Activated naive CD4-positive, alpha-beta T cell treated with anti-CD3 and anti-CD28 coated beads, Interleukin-2, amount 50 U/mL, for 24 hours (primary cell): Measurements from ENCODE around the gene STYX.
A peak's percentile ranks its signal among the peaks of the same experiment; 100 is the strongest.
"Not testable (repeated sequence)": the region's sequence is repeated elsewhere in the genome, so short reads cannot be mapped to it uniquely, and the experiment has no call there.

ENCODE experiments used
- H3K27ac Mint-ChIP-seq: one replicate; pipeline ENCODE4 v1.8.0; 2021; ENCODE audit warnings: mild to moderate bottlenecking, mixed read lengths
- H3K27me3 Mint-ChIP-seq: one replicate; pipeline ENCODE4 v1.8.0; 2021; ENCODE audit warnings: mixed read lengths
- H3K36me3 Mint-ChIP-seq: one replicate; pipeline ENCODE4 v1.8.0; 2021; ENCODE audit warnings: mixed read lengths
- H3K4me1 Mint-ChIP-seq: one replicate; pipeline ENCODE4 v1.8.0; 2021; ENCODE audit warnings: mixed read lengths
- H3K4me3 Mint-ChIP-seq: one replicate; pipeline ENCODE4 v1.8.0; 2021; ENCODE audit warnings: mild to moderate bottlenecking, mixed read lengths
- H3K9me3 Mint-ChIP-seq: one replicate; pipeline ENCODE4 v1.8.0; 2021; ENCODE audit warnings: mixed read lengths

Gene STYX

DNA sequence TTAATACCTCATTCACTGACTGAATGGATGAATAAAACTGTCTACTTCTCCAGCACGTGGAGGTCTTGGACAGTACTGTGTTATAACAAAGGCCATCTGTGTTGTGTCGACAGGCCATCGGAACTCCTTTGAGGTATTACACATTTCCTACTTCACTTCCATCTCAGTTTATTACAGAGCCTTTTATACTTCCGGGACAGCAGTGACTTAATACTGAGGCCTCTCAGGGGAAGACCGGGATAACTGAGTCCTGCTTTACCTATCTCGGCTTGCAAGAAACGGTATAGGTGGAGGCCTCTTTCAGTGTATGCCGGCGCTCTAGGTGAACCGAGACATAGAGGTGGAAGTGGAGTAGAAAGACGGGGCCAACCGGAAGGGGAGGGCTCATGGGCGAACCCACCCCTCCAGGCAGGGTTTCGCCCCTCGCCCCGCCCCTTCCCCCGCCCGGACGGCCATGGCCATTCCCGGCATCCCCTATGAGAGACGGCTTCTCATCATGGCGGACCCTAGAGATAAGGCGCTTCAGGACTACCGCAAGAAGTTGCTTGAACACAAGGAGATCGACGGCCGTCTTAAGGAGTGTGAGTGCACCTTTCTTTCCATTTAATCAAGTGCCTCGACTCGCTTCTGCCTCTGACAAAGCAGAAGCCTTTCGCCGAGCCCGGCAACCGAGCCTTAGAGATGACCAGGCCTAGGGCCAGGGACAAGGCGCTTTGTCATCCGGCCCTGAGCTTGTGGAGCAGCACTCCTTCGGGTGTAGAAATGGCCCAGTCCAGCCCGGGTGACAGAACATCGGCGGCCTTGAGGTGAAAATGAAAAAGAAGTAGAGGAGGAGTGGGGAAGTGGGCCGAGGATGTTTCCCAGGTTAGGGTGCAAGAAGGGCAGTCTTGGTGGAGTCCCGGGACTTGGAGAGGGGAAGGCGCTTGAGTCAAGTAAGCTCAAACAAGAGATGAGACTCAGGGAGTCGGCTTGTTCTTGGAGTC is 23.0 kb upstream of the STYX start, which contains the start of gene PSMC6:
Gene PSMC6 (plus strand): TSS at position 477 of the 983 bp plus-strand sequence. CDS start 20 bp downstream, at position 497.
- Mint-ChIP-seq H3K4me1 (peaks cover 49% of the 10 kb centered on the region), H3K27ac (peak within 1 kb of the TSS; percentile 99), H3K36me3 (peaks cover 22% of the 10 kb centered on the region), H3K4me3 (peak within 1 kb of the TSS; percentile 100), H3K27me3 (no peaks in the 10 kb centered on the region), H3K9me3 (no peaks in the 10 kb centered on the region)

DNA sequence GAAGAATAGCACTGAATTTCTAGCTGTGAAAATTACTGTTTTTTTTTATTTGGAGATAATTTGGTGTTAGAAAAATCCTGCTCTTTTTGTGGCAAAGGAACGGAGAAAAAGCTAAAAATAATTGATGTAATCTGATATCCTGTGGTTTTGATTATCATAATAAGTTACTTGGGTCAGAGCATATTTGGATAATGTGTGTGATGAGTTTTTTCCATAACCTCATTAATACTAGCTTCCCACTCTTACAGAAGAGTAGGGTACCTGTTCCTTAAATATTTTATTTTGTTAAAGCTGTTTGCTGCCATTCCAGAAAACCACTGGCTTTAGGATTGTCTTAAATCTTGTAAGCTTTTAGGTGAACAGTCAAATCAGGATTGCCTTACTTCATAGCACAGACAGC is 18.3 kb upstream of the STYX start:
- Mint-ChIP-seq H3K4me1 (peaks cover 55% of the 10 kb centered on the region), H3K27me3 (no peaks in the 10 kb centered on the region), H3K4me3 (no peak overlapping the region), H3K36me3 (peaks cover 25% of the 10 kb centered on the region), H3K27ac (no peak overlapping the region), H3K9me3 (no peaks in the 10 kb centered on the region)

DNA sequence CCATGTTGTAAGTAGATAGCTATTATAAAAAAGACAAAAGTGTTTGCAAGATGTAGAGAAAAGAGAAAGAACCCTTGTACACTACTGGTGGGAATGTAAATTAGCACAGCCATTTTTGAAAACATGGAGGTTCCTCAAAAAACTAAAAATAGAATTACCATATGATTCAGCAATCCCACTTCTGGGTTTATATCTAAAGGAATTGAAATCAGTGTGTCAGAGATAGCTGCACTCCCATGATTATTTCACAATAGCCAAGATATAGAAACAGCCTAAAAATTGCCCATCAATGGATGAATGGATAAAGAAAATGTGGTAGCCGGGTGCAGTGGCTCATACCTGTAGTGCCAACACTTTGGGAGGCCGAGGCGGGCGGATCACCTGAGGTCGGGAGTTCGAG is 13.8 kb upstream of the STYX start:
- no peak overlapping the region for H3K27ac Mint-ChIP-seq
- peaks cover 8% of the 10 kb centered on the region for H3K36me3 Mint-ChIP-seq
- H3K4me3 Mint-ChIP-seq = no peak overlapping the region
- H3K27me3 Mint-ChIP-seq = no peaks in the 10 kb centered on the region
- no peaks in the 10 kb centered on the region for H3K9me3 Mint-ChIP-seq
- H3K4me1 Mint-ChIP-seq = peaks cover 18% of the 10 kb centered on the region

DNA sequence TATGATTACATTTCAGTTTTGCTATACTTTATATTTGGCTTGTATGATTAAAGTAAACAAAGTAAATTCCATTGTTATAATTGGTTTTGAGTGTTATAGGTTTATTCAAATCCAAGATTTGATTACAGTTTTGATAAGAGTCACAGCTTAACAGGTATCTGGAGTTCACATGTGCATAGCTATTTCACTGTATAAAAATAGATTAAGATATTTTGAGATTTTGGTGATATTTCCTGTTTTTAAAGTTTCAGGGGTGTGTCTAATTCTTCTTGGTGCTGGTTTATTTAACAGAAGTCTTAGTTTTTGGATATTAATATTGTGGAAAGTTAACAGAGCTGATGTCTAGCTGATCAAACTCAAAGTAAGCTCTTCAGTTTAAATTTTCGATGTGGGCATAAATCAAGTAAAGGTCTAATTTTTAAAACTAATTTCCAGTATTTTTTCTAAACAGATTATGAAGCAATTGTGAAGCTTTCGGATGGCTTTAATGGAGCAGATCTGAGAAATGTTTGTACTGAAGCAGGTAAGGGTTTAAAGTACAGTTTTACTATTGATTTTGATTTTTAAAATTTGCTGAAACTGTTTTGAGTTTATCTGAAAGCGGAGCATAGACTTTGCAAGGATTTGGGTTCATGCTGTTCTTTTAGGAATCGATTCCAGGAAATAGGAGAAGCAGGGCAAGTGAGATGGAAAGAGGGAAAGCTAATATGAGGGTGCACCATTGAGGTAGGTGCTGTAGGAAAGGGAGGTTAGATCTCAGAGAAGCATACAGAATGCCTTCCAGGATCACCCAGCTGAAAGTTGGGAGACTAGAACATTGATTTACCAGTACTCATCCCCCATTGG is 6.2 kb upstream of the STYX start:
- peaks cover 20% of the 10 kb centered on the region for H3K36me3 Mint-ChIP-seq
- H3K4me1 Mint-ChIP-seq = peaks cover 33% of the 10 kb centered on the region
- no peaks in the 10 kb centered on the region for H3K9me3 Mint-ChIP-seq
- H3K27me3 Mint-ChIP-seq = no peaks in the 10 kb centered on the region
- no peak overlapping the region for H3K4me3 Mint-ChIP-seq
- peak overlapping the region; percentile 74 for H3K27ac Mint-ChIP-seq

DNA sequence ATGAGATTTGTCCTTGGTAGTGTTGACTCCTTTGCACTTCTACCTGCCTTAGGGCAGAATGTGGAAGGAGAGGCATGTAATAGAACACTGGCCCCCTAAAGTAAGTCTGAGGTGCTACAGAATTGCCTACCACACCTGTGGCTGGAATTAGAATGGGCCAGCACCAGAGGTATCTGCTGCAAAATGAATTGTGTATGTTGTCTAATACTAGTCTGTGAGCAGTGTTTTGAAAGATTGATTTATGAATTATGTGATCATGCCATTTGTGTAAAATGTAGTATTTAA is 5.7 kb upstream of the STYX start:
- H3K9me3 Mint-ChIP-seq = no peaks in the 10 kb centered on the region
- no peaks in the 10 kb centered on the region for H3K27me3 Mint-ChIP-seq
- peaks cover 20% of the 10 kb centered on the region for H3K36me3 Mint-ChIP-seq
- peaks cover 34% of the 10 kb centered on the region for H3K4me1 Mint-ChIP-seq
- no peak overlapping the region for H3K4me3 Mint-ChIP-seq
- no peak overlapping the region for H3K27ac Mint-ChIP-seq

DNA sequence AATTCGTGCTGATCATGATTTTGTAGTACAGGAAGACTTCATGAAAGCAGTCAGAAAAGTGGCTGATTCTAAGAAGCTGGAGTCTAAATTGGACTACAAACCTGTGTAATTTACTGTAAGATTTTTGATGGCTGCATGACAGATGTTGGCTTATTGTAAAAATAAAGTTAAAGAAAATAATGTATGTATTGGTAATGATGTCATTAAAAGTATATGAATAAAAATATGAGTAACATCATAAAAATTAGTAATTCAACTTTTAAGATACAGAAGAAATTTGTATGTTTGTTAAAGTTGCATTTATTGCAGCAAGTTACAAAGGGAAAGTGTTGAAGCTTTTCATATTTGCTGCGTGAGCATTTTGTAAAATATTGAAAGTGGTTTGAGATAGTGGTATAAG is 2.5 kb upstream of the STYX start:
- Mint-ChIP-seq H3K4me1 (peaks cover 36% of the 10 kb centered on the region), H3K36me3 (peaks cover 13% of the 10 kb centered on the region)
- not testable (repeated sequence) for H3K27me3 Mint-ChIP-seq, H3K27ac Mint-ChIP-seq, H3K9me3 Mint-ChIP-seq, H3K4me3 Mint-ChIP-seq

DNA sequence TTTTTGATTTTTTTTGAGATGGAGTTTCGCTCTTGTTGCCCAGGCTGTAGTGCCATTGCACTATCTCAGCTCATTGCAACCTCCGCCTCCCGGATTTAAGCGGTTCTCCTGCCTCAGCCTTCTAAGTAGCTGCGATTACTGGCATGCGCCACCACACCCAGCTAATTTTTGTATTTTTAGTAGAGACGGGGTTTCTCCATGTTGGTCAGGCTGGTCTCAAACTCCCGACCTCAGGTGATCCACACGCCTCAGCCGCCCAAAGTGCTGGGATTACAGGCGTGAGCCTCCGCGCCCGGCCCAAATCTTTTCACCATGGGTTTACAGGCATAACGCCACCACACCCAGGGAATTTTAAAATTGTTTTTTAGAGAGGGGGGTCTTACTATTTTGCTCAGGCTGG is 931 bp upstream of the STYX start:
- H3K36me3 Mint-ChIP-seq = peaks cover 16% of the 10 kb centered on the region
- peak overlapping the region; percentile 68 for H3K27ac Mint-ChIP-seq
- not testable (repeated sequence) for H3K4me3 Mint-ChIP-seq, H3K27me3 Mint-ChIP-seq, H3K9me3 Mint-ChIP-seq
- peaks cover 36% of the 10 kb centered on the region for H3K4me1 Mint-ChIP-seq

DNA sequence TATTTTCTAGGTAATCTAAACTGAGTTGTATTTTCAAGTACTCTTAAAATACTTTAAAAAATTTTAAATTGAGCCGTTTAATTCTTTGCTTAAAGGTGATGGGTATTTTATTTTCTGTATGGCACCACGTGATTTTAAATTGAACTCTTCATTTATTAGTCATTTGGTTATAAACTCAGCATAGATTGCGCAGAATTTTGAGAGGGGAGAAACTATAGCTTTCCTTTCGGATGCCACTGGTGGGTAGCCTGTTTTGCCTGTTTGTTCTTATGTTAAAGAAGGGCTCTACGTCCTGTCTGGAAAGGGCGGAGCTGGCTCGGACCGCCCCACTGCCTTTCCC is 411 bp upstream of the STYX start:
- no peaks in the 10 kb centered on the region for H3K27me3 Mint-ChIP-seq
- H3K4me3 Mint-ChIP-seq = peak overlapping the region; percentile 96
- H3K4me1 Mint-ChIP-seq = peaks cover 40% of the 10 kb centered on the region
- H3K27ac Mint-ChIP-seq = peak overlapping the region; percentile 94
- H3K9me3 Mint-ChIP-seq = no peaks in the 10 kb centered on the region
- peaks cover 19% of the 10 kb centered on the region for H3K36me3 Mint-ChIP-seq

DNA sequence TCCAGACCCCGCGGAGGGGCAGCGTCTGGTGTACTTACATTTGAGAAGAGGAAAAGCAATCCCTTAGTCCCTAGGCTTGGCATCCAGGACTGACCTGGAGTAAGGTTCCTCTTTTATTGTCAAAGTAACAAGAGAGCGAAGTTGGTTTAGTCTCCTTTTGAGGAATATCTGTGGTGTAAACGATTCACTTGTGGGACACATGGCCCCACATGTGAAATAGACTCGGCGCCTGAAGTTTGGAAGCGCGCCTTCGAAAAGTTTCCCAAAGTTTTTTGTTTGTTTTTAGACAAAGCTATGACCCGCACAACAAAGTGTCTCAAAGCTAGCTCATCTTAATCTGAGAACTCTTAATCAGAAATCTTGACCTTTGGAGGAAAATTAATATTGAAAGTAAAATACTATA is 744 bp downstream of the STYX start:
- peak overlapping the region; percentile 94 for H3K27ac Mint-ChIP-seq
- H3K9me3 Mint-ChIP-seq = no peaks in the 10 kb centered on the region
- H3K4me1 Mint-ChIP-seq = peaks cover 49% of the 10 kb centered on the region
- H3K4me3 Mint-ChIP-seq = peak overlapping the region; percentile 96
- peaks cover 17% of the 10 kb centered on the region for H3K36me3 Mint-ChIP-seq
- H3K27me3 Mint-ChIP-seq = no peaks in the 10 kb centered on the region

DNA sequence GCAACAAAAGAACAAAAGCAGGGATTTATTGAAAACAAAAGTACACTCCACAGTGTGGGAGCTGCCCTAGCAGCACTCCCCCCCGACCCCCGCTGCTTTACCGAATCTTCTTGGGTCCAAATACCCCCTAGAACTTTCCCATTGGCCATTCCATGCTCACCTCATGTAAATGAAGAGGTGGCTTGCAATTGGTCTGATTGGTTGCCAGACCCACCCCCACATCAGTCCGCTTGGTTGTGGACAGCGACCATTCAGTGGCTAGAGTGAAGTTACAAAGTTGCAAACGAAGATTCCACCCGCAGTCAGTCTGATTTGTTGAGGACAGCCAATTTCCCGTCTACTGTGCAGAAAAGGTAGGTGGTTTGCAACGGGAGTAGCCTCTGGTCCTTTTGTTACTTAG is 3.9 kb downstream of the STYX start:
- no peak overlapping the region for H3K4me3 Mint-ChIP-seq
- H3K9me3 Mint-ChIP-seq = no peaks in the 10 kb centered on the region
- peak overlapping the region; percentile 38 for H3K27ac Mint-ChIP-seq
- H3K4me1 Mint-ChIP-seq = peaks cover 71% of the 10 kb centered on the region
- peaks cover 24% of the 10 kb centered on the region for H3K36me3 Mint-ChIP-seq
- no peaks in the 10 kb centered on the region for H3K27me3 Mint-ChIP-seq

DNA sequence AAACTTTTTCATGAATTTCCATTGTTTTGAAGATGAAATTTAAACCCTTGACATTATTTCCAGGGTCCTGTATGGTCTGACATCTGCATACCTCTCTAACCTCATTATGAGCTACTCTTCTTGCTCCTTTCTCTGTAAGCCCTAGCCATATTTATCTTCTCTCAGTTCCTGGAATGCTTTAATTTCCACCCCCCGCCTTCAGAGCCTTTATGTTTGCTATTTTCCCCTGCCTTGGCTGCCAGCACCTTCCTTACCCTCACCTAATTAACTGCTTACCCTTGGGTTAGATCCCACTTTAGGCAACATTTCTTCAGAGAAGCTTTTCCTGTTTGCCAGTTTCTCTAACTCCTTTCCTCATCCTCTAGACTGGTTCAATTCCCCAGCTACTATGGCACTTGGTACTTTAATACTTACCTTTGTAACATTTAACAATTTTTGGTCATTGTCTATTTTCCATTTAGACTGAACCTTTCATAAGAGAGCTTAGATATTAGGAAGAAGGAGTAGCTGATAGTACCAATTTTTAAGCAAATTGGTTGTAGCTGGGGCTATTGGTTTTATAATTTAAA is 6.0 kb downstream of the STYX start:
- peak overlapping the region; percentile 15 for H3K4me3 Mint-ChIP-seq
- H3K4me1 Mint-ChIP-seq = peaks cover 82% of the 10 kb centered on the region
- peaks cover 32% of the 10 kb centered on the region for H3K36me3 Mint-ChIP-seq

DNA sequence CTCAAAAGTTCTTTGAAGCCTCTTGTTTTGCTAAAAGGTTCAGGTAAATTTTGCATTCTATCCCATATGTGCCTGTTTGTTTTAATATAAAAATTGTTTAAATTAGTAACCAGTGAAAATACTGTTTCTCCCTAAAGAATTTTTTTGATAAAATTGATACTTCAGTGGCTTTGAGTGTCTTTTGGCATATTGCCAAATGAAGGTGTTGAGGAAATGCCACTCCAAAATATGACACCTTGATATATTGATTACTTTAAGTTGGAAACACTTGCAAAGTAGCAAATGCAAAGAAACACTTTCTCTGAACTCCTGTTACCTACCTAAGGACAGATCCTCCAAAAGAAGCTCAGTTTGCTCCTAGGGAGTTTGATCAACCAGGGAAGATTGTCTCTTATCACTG is 8.4 kb downstream of the STYX start:
- Mint-ChIP-seq H3K9me3 (no peaks in the 10 kb centered on the region), H3K27ac (peak overlapping the region; percentile 47), H3K4me1 (peaks cover 84% of the 10 kb centered on the region), H3K27me3 (no peaks in the 10 kb centered on the region), H3K4me3 (no peak overlapping the region), H3K36me3 (peaks cover 27% of the 10 kb centered on the region)

More for the DNA sequence above, 6.0 kb downstream of the STYX start:
- Mint-ChIP-seq H3K27ac (peak overlapping the region; percentile 82), H3K9me3 (no peaks in the 10 kb centered on the region), H3K27me3 (no peaks in the 10 kb centered on the region)

DNA sequence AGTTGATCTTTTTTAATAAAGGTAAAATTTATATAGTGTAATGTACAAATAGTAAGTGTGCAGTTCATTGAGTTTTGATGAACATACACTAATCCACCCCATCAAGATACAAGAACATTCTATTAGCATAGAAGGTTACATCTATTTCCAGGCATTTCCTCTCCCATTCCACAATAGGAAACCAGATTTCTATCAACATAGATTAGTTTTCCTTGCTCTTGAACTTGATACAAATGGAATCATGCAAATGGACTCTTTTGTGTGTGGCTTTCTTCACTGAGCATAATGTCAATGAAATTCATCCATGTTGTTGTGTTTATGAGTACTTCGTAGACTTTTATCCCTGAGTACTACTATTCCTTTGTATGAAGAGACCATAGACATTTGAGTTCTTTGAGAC is 10.8 kb downstream of the STYX start:
- no peak overlapping the region for H3K4me3 Mint-ChIP-seq
- H3K27me3 Mint-ChIP-seq = no peaks in the 10 kb centered on the region
- H3K36me3 Mint-ChIP-seq = peaks cover 20% of the 10 kb centered on the region
- H3K4me1 Mint-ChIP-seq = peaks cover 83% of the 10 kb centered on the region
- H3K27ac Mint-ChIP-seq = peak overlapping the region; percentile 59
- H3K9me3 Mint-ChIP-seq = no peaks in the 10 kb centered on the region

DNA sequence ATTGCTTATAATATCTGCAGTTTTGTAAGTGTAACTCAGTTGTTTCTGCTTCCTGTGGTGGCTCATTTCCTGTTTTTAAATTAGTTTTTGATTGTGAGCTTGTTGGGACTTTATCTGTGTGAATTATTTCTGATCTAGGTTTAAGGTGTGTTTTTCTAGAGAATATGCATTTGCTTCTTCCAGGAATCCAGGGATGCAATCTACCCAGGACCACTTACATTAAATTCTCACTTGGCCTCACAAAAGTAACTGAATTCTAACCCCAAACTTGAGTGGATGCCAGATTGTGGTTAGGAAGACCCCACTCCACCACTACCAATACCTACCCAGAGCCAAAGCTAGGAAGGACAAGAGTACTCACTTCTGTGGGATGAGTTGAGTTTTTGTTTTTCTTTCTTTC is 11.9 kb downstream of the STYX start:
- Mint-ChIP-seq H3K27ac (peak overlapping the region; percentile 93), H3K9me3 (no peaks in the 10 kb centered on the region), H3K36me3 (peaks cover 20% of the 10 kb centered on the region), H3K27me3 (no peaks in the 10 kb centered on the region), H3K4me1 (peaks cover 80% of the 10 kb centered on the region), H3K4me3 (peak overlapping the region; percentile 84)

DNA sequence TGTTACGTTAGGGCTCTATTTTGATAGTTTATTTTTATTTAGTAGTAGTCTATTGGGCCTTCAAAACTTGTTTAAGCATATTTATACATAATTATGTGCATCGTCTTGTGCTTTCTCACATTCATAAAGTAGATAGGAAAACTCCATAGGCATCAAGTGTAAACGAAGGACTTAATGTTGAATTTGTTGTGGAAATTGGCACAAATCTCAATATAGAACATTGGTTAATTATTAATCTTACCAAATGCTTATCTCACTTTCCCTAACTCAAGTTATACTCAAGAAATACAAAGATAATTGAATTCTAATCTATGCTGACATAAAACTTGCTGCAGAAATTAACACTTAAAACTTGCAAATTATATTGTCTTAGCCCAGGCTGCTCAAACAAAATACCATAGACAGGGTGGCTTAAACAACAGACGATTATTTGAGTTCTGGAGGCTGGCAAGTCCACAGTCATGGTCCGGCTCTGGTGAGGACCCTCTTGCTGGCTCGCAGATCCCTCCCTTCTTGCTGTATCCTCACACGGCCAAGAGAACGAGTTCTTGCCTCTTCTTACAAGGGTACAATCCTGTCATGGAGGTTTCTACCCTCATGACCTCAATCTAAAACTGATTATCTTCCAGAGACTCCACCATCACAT is 18.8 kb downstream of the STYX start:
- Mint-ChIP-seq H3K27ac (no peak overlapping the region), H3K9me3 (no peaks in the 10 kb centered on the region), H3K4me1 (peaks cover 51% of the 10 kb centered on the region), H3K4me3 (no peak overlapping the region), H3K27me3 (no peaks in the 10 kb centered on the region), H3K36me3 (peaks cover 10% of the 10 kb centered on the region)
